ENCODE measurements around the gene SLC12A7. TPM values are rescaled to one million over a fixed set of nuclear protein-coding genes. Genes with fewer than 3 reads are reported as not detected.

Gene SLC12A7
- total and polyA plus RNA-seq, 12 donors, result 36.3 to 208 (median 143) TPM

DNA sequence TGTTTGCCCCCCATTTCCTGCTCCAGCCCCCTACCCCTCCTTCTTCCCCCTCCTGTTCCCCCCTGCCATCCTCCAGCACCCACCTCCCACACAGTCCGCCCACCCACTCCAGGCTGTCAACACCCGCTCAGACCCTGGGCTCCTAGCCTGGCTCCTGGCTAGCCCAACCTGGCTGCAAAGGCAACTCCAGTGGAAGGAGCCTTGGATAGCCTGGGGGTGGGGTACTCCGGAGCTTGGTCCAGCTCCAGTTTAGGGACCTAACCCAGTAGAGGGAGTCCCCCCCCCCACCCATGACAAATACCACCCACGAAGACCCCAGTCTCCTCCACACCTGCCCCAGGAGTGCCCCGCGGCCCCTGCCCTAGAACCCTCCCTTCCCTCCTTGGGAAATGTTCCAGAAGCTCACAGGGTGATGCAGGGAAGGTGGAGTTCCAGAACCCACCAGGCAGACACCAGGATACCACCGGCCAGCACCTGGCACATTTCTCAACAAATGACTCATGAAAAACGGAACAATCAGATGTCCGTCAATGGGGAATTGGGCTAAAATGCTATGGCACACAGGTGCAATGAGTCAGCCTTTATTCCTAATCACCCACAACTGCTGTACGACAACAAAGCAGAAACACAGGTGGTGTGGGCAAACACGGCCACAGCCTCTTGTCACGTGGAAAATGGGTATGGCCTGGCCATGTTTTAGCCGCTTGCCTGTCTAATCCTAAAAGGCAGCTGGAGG lies 901 bp upstream of the SLC12A7 start:
- Histone ChIP-seq H3K27me3 (peaks cover 0 to 3% (median 0%) of the 10 kb centered on the region in 7 donors), H3K27ac (no peak overlapping the region), H3K4me1 (peaks cover 7 to 42% (median 32%) of the 10 kb centered on the region in 9 donors), H3K36me3 (peaks cover 0 to 7% (median 0%) of the 10 kb centered on the region in 9 donors), H3K9me3 (no peaks in the 10 kb centered on the region), H3K4me3 (no peak overlapping the region)
- no peak for DNase-seq
- no peak for ATAC-seq
- 73 to 76% methylated on average over 13 of the region's 13 CpGs for WGBS, 2 donors
- intact Hi-C loops (cut with DNase I), result no loop called here
- TF ChIP-seq, protein P1, sequence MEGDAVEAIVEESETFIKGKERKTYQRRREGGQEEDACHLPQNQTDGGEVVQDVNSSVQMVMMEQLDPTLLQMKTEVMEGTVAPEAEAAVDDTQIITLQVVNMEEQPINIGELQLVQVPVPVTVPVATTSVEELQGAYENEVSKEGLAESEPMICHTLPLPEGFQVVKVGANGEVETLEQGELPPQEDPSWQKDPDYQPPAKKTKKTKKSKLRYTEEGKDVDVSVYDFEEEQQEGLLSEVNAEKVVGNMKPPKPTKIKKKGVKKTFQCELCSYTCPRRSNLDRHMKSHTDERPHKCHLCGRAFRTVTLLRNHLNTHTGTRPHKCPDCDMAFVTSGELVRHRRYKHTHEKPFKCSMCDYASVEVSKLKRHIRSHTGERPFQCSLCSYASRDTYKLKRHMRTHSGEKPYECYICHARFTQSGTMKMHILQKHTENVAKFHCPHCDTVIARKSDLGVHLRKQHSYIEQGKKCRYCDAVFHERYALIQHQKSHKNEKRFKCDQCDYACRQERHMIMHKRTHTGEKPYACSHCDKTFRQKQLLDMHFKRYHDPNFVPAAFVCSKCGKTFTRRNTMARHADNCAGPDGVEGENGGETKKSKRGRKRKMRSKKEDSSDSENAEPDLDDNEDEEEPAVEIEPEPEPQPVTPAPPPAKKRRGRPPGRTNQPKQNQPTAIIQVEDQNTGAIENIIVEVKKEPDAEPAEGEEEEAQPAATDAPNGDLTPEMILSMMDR (IDR thresholded peaks at IDR 0.05), result no peak

DNA sequence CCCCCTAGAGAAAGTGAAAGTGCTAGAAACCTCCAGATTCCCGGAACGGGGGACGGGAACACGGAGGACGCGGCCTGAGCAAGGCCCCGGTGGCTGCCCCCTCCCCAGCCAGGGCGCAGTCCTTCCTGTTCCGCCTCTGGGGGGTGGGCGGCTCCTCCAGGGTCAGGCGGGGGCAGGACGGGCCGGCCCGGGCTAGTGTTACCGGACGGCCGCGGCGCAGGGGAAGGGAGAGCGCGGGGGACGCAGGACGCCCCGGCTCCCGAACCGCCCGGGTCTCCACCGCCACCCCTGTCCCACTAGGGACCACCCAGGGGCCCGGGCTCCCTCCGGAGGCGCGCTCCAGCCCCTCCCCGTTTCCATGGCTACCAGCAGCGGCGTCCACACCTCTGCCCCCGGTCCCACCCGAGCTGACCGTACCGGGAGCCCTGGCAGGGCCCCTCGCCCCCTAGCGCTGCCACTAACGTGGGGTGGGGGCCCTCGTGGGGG lies 579 bp downstream of the SLC12A7 start:
- peak; percentile 55 to 81 (median 66) for ATAC-seq
- peaks cover 7 to 50% (median 46%) of the 10 kb centered on the region in 9 donors for H3K4me1 ChIP-seq

DNA sequence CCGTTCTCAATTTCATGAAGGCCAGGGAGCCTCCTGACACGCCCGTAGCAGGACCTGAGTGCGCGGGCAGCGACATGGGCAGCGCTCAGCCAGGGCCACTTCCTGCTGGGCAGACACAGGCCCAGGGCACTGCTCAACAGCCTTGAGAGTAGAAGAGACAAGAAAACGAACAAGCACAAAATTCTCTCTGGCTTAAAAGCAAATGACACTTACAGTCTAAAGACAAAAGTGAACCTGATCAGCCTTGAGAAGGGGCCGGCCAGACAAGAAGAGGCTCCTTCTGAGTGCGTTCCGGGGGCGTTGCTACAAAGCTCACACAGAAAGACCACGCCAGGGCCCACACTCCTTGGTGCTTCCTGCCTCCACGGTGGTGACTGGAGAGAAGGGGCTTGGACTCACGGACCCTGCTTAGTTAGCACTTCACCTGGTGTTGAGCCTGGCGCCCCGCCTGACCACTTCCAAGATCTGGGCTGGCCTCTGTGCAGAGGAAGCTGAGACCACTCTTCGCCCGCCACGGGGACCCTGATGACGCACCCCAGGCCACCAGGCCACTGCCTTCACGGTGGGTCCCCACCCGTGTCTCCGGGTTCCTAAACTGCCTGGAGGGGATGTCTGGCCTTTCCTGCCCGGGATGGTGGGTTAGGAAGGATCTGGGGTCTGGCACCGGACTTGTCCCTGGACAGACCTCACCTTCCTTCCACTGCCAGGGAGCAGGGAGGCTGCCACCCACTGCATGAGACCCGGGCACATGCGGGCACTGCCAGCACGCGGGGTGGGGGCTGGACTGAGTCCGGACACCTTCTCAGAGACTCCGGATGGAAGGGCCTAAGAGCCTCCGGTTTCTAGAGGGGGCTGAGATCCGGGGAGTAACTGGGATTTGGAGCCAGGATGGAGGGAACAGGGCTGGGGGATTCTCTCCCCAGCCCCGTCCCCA lies 1.3 kb downstream of the SLC12A7 start:
- ATAC-seq (peak; percentile 10 to 51 (median 36)), DNase-seq (no peak)
- H3K4me3 ChIP-seq, result peak overlapping the region; percentile 74 to 99 (median 97)
- peak overlapping the region; percentile 91 to 99 (median 97) for H3K27ac ChIP-seq
- H3K4me1 ChIP-seq, result peaks cover 7 to 57% (median 53%) of the 10 kb centered on the region in 9 donors
- 27 to 29% methylated on average over 34 to 35 of the region's 35 CpGs for WGBS, 2 donors
- H3K27me3 ChIP-seq, result peaks cover 0 to 3% (median 0%) of the 10 kb centered on the region in 7 donors
- TF ChIP-seq, protein P1 (IDR thresholded peaks at IDR 0.05), result no peak
- no peaks in the 10 kb centered on the region for H3K9me3 ChIP-seq
- intact Hi-C loops (cut with DNase I), result loop anchor here in 1 of 10 donors (2.0 kb wide), 1 partner anchor 30 kb away; no protein-coding TSS in a partner anchor
- H3K36me3 ChIP-seq, result peaks cover 0 to 16% (median 0%) of the 10 kb centered on the region in 9 donors

More for the DNA sequence above, 579 bp downstream of the SLC12A7 start:
- 0% methylated on average over 23 to 43 of the region's 43 CpGs for WGBS, 2 donors
- DNase-seq, result peak; percentile 69 to 71
- peak overlapping the region; percentile 74 to 99 (median 97) for H3K4me3 ChIP-seq
- intact Hi-C loops (cut with DNase I), result loop anchor here in 1 of 10 donors (2.0 kb wide), 1 partner anchor 30 kb away; no protein-coding TSS in a partner anchor
- no peaks in the 10 kb centered on the region for H3K9me3 ChIP-seq
- peak overlapping the region; percentile 91 to 99 (median 97) for H3K27ac ChIP-seq
- H3K27me3 ChIP-seq, result peaks cover 0 to 3% (median 0%) of the 10 kb centered on the region in 7 donors
- TF ChIP-seq, protein P1 (IDR thresholded peaks at IDR 0.05), result no peak
- peaks cover 0 to 16% (median 0%) of the 10 kb centered on the region in 9 donors for H3K36me3 ChIP-seq
